ENCODE data around the gene BUD31. TPM values are rescaled to one million over a fixed set of nuclear protein-coding genes. Genes with fewer than 3 reads are reported as not detected.

The BUD31 gene
- total RNA-seq, 1 experiment from 2014 or later = 104 TPM

DNA sequence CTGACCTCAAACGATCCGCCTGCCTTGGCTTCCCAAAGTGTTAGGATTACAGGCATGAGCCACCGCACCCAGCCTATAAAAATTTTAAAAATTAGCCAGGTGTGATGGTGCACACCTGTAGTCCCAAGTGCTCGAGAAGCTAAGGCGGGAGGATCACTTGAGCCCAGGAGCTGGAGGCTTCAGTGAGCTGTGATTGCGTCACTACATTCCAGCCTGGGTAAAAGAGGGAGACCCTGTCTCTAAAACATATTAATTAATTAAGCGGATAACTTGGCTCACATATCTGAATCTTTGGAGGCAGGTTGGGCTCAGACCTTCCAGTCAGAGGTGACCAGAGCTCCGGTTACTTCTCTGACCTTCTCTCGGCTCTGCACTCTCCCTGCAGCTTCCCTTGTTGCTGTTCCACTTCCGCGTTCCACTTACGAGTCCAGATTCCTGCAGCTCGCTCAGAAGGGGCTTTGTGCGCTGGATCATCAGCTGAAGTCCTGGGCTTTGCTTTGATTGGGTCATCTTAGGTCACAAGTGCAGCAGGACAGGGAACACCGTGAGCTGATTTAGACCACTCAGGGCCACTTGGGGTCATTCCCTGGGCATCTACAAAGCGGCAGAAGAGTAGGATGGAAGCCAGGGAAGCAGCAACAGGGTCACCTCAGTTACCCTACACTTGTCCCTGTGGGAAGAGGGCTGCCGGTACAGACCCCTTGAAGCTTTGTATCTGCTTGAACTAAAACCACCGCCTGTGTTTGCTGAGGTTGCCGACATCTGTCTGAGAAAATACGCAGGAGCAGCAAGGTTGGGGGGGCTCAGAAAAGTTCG, 36.3 kb upstream of the BUD31 start:
- H3K79me2 ChIP-seq (ENCODE audit: insufficient read depth, low read length) = no peaks in the 10 kb centered on the region
- no peak overlapping the region for H3T11ph ChIP-seq (ENCODE audit: low read length)
- Mint-ChIP-seq H3K27ac (peak overlapping the region in 2 of 3 experiments; percentile 42 to 58; a peak in 3 of 7 replicates), H3K27me3 (ENCODE audit: low read depth) (peaks cover 13% of the 10 kb centered on the region), H3K36me3 (ENCODE audit: insufficient read depth in 1 of 3, low read depth in 3 of 3) (peaks cover under 1 to 5% (median 3%) of the 10 kb centered on the region in 3 experiments; a peak in 5 of 7 replicates), H3K4me1 (peaks cover 3% of the 10 kb centered on the region in 2 experiments), H3K4me3 (peak overlapping the region; percentile 70 to 86), H3K9me3 (no peaks in the 10 kb centered on the region)
- TF ChIP-seq, protein P1, sequence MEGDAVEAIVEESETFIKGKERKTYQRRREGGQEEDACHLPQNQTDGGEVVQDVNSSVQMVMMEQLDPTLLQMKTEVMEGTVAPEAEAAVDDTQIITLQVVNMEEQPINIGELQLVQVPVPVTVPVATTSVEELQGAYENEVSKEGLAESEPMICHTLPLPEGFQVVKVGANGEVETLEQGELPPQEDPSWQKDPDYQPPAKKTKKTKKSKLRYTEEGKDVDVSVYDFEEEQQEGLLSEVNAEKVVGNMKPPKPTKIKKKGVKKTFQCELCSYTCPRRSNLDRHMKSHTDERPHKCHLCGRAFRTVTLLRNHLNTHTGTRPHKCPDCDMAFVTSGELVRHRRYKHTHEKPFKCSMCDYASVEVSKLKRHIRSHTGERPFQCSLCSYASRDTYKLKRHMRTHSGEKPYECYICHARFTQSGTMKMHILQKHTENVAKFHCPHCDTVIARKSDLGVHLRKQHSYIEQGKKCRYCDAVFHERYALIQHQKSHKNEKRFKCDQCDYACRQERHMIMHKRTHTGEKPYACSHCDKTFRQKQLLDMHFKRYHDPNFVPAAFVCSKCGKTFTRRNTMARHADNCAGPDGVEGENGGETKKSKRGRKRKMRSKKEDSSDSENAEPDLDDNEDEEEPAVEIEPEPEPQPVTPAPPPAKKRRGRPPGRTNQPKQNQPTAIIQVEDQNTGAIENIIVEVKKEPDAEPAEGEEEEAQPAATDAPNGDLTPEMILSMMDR (conservative IDR thresholded peaks at IDR 0.05) = no peak
- no peak overlapping the region for H3K27ac ChIP-seq (ENCODE audit: insufficient read length, low read depth, low read length)
- no peak overlapping the region for H4K91ac ChIP-seq (ENCODE audit: insufficient read length, low read depth, low read length)
- no peaks in the 10 kb centered on the region for H3K4me1 ChIP-seq (ENCODE audit: insufficient read depth, low read length)
- H2BK12ac ChIP-seq (ENCODE audit: insufficient read length, low read depth, low read length) = no peak overlapping the region
- peaks cover 3% of the 10 kb centered on the region for H3K23me2 ChIP-seq (ENCODE audit: insufficient read length, low read depth, low read length, poor library complexity, severe bottlenecking)
- H2AFZ ChIP-seq (ENCODE audit: low read length) = no peak overlapping the region
- H3K79me1 ChIP-seq (ENCODE audit: insufficient read depth, low read depth, low read length, poor library complexity, severe bottlenecking) = no peaks in the 10 kb centered on the region
- H2BK5ac ChIP-seq (ENCODE audit: insufficient read length, low read length) = no peak overlapping the region
- H3K14ac ChIP-seq (ENCODE audit: insufficient read depth, low read length) = no peak overlapping the region; the same call in 1 of the 2 replicates
- H2BK15ac ChIP-seq (ENCODE audit: low read depth, low read length) = no peak overlapping the region
- no peaks in the 10 kb centered on the region for H3K9me3 ChIP-seq (ENCODE audit: control insufficient read depth, low read depth, low read length)
- H4K5ac ChIP-seq (ENCODE audit: insufficient read length, low read depth, low read length) = no peak overlapping the region
- H3K4me2 ChIP-seq (ENCODE audit: insufficient read depth, insufficient read length, low read length) = no peak overlapping the region
- no peaks in the 10 kb centered on the region for H4K20me1 ChIP-seq (ENCODE audit: control insufficient read depth, insufficient read depth, insufficient read length)
- H2BK20ac ChIP-seq (ENCODE audit: low read depth, low read length, poor library complexity, severe bottlenecking) = no peak overlapping the region
- H3K27me3 ChIP-seq (ENCODE audit: insufficient read depth, low read length) = no peaks in the 10 kb centered on the region
- no peak for DNase-seq
- H3K18ac ChIP-seq (ENCODE audit: insufficient read length, low read depth, low read length) = no peak overlapping the region
- H3K9ac ChIP-seq (ENCODE audit: extremely low read depth, insufficient read length, low read length) = no peak overlapping the region
- WGBS (ENCODE audit: extremely low coverage, insufficient read length, low lambda C conversion rate) = no CpG with 5 or more reads among the region's 21 CpGs
- H2AK5ac ChIP-seq (ENCODE audit: insufficient read length, low read length) = no peak overlapping the region
- no peak overlapping the region for H3K23ac ChIP-seq (ENCODE audit: insufficient read length, low read depth, low read length)
- H3K56ac ChIP-seq (ENCODE audit: insufficient read length, low read depth, low read length) = no peak overlapping the region
- H3K4ac ChIP-seq (ENCODE audit: low read depth, low read length) = no peak overlapping the region
- no peak overlapping the region for H2BK120ac ChIP-seq (ENCODE audit: low read depth, low read length, poor library complexity, severe bottlenecking)
- H4K8ac ChIP-seq (replicated peaks; ENCODE audit: insufficient read length, low read depth, low read length) = no peak overlapping the region

Measured in H9 (cell line).